ENCODE measurements around the gene SPRED3. TPM values are rescaled to one million over a fixed set of nuclear protein-coding genes. Genes with fewer than 3 reads are reported as not detected.

Gene SPRED3
- total and polyA plus RNA-seq, 9 of the 15 experiments (the other 6 are each of a cell fraction or from before 2014, with no cell fraction given) = 0.05 to 1.3 (median 0.36) TPM

- TF ChIP-seq MLX (CRISPR knock-in tag; conservative IDR thresholded peaks at IDR 0.05) (no peak), U2AF1 (optimal IDR thresholded peaks at IDR 0.05; ENCODE audit: low read depth, low read length) (no peak)
- no peaks in the 10 kb centered on the region for H4K20me1 ChIP-seq (replicated peaks; ENCODE audit: control insufficient read depth, insufficient read depth, low read length)
- no peaks in the 10 kb centered on the region for H3K9me1 ChIP-seq (ENCODE audit: control insufficient read depth, insufficient read depth, low read length)
- ChIA-PET CTCF (ENCODE audit: low intra/inter-chr PET ratio) (no interaction called here), POLR2A (no interaction called here)
- intact Hi-C loops (cut with micrococcal nuclease) = no loop called here
- no peak overlapping the region for H3K4me2 ChIP-seq (ENCODE audit: insufficient read depth, low read length)
- FAIRE-seq (no peak), ATAC-seq (no peak), DNase-seq (ENCODE audit: extremely low read depth in 1 of 4, low spot score in 3 of 4) (no peak)
- no peaks in the 10 kb centered on the region for H3K36me3 ChIP-seq (ENCODE audit: control insufficient read depth, insufficient read depth, low read length)
- H2AFZ ChIP-seq (ENCODE audit: low read depth, low read length) = peak overlapping the region; percentile 40; the same call in 1 of the 2 replicates
- H3K9ac ChIP-seq (ENCODE audit: insufficient read depth in 1 of 2, low read depth in 2 of 2, low read length in 2 of 2) = no peak overlapping the region
- WGBS (ENCODE audit: insufficient coverage, low coverage, missing lambda C conversion rate) = 65% methylated on average over 6 of the region's 12 CpGs
- H3K4me3 ChIP-seq = no peak overlapping the region
- H3K4me1 ChIP-seq (replicated peaks in 1 of 2; ENCODE audit: control insufficient read depth in 2 of 2, insufficient read depth in 2 of 2, low read length in 2 of 2) = peaks cover 11 to 18% of the 10 kb centered on the region in 2 experiments; a peak in 4 of 5 replicates
- H3K9me3 ChIP-seq (replicated peaks; ENCODE audit: control insufficient read depth, insufficient read depth, low read depth, low read length) = no peaks in the 10 kb centered on the region
- H3K27ac ChIP-seq (ENCODE audit: extremely low read depth, low read depth, low read length) = no peak overlapping the region
- in situ Hi-C loops (cut with MboI) = no loop called here
- no TSS peak for BruUV-seq (replicated peaks)
- no peaks in the 10 kb centered on the region for H3K27me3 ChIP-seq (ENCODE audit: control insufficient read depth in 2 of 2, insufficient read depth in 2 of 2, low read length in 2 of 2)
- H3K79me2 ChIP-seq (ENCODE audit: control insufficient read depth, insufficient read depth, low read length) = no peaks in the 10 kb centered on the region
These were observed 21.5 kb upstream of the SPRED3 start for GRCh38 chr19:38367041-38367440.

- Histone ChIP-seq H3K9me1 (ENCODE audit: control insufficient read depth, insufficient read depth, low read length) (no peaks in the 10 kb centered on the region), H2AFZ (ENCODE audit: low read depth, low read length) (no peak overlapping the region), H3K36me3 (ENCODE audit: control insufficient read depth, insufficient read depth, low read length) (no peaks in the 10 kb centered on the region), H3K27me3 (ENCODE audit: control insufficient read depth in 2 of 2, insufficient read depth in 2 of 2, low read length in 2 of 2) (no peaks in the 10 kb centered on the region), H3K4me3 (no peak overlapping the region), H3K9ac (ENCODE audit: insufficient read depth in 1 of 2, low read depth in 2 of 2, low read length in 2 of 2) (no peak overlapping the region), H4K20me1 (replicated peaks; ENCODE audit: control insufficient read depth, insufficient read depth, low read length) (no peaks in the 10 kb centered on the region), H3K4me1 (replicated peaks in 1 of 2; ENCODE audit: control insufficient read depth in 2 of 2, insufficient read depth in 2 of 2, low read length in 2 of 2) (peaks cover 9 to 10% of the 10 kb centered on the region in 2 experiments; a peak in 4 of 5 replicates), H3K27ac (ENCODE audit: extremely low read depth, low read depth, low read length) (no peak overlapping the region), H3K79me2 (ENCODE audit: control insufficient read depth, insufficient read depth, low read length) (peaks cover under 1% of the 10 kb centered on the region; the same call in 2 of the 3 replicates), H3K9me3 (replicated peaks; ENCODE audit: control insufficient read depth, insufficient read depth, low read depth, low read length) (no peaks in the 10 kb centered on the region; the same call in 1 of the 2 replicates), H3K4me2 (ENCODE audit: insufficient read depth, low read length) (no peak overlapping the region)
- ChIA-PET CTCF (ENCODE audit: low intra/inter-chr PET ratio) (no interaction called here), POLR2A (interaction anchor here (0.6 kb wide), 1 partner anchor 76 kb away, joined by 3 read pairs; no protein-coding TSS in a partner anchor)
- intact Hi-C loops (cut with micrococcal nuclease) = no loop called here
- TF ChIP-seq ZNF24 (IDR thresholded peaks at IDR 0.05) (peak; percentile 74), BCL6 (CRISPR knock-in tag; IDR thresholded peaks at IDR 0.05) (no peak), SIRT6 (IDR thresholded peaks at IDR 0.05; ENCODE audit: low read depth, low read length) (no peak), DIDO1 (tag; IDR thresholded peaks at IDR 0.05; ENCODE audit: low read depth) (no peak), MITF (IDR thresholded peaks at IDR 0.05) (no peak), HNRNPUL1 (IDR thresholded peaks at IDR 0.05; ENCODE audit: low read length) (no peak), PBX2 (CRISPR knock-in tag; IDR thresholded peaks at IDR 0.05; ENCODE audit: low read depth) (no peak), PBX2 (tag; conservative IDR thresholded peaks at IDR 0.05; ENCODE audit: low read depth) (no peak), MAZ (CRISPR knock-in tag; conservative IDR thresholded peaks at IDR 0.05 in 1 of 2, IDR thresholded peaks at IDR 0.05 in 1 of 2) (no peak)
- in situ Hi-C loops (cut with MboI) = no loop called here
- 42% methylated on average over 2 of the region's 2 CpGs for WGBS (ENCODE audit: insufficient coverage, low coverage, missing lambda C conversion rate)
- DNase-seq (ENCODE audit: extremely low read depth in 1 of 4, low spot score in 3 of 4) (no peak), FAIRE-seq (no peak), ATAC-seq (no peak)
- BruUV-seq (replicated peaks) = no TSS peak
These were observed 18.9 kb upstream of the SPRED3 start for GRCh38 chr19:38369584-38369983.
